ENCODE results near the gene LCN15. TPM values are rescaled to one million over a fixed set of nuclear protein-coding genes. Genes with fewer than 3 reads are reported as not detected.

Gene LCN15
- total RNA-seq, 1 experiment from 2014 or later: not detected

GRCh38 chr9:136805207-136805740 lies 41.0 kb upstream of the LCN15 start:
- H4K5ac ChIP-seq (ENCODE audit: insufficient read length, low read depth, low read length): no peak overlapping the region
- no peak overlapping the region for H4K91ac ChIP-seq (ENCODE audit: insufficient read length, low read depth, low read length)
- no peak for DNase-seq
- no peaks in the 10 kb centered on the region for H3K9me3 ChIP-seq (ENCODE audit: control insufficient read depth, low read depth, low read length)
- peaks cover 4% of the 10 kb centered on the region for H4K20me1 ChIP-seq (ENCODE audit: control insufficient read depth, insufficient read depth, insufficient read length)
- no peak overlapping the region for H3T11ph ChIP-seq (ENCODE audit: low read length)
- Mint-ChIP-seq H3K4me3 (peak overlapping the region in 1 of 2 experiments; percentile 65; a peak in 2 of 5 replicates), H3K9me3 (no peaks in the 10 kb centered on the region), H3K27me3 (ENCODE audit: low read depth) (peaks cover 20% of the 10 kb centered on the region), H3K27ac (no peak overlapping the region), H3K36me3 (ENCODE audit: insufficient read depth in 1 of 3, low read depth in 3 of 3) (peaks cover 17 to 31% (median 27%) of the 10 kb centered on the region in 3 experiments; a peak in 6 of 7 replicates), H3K4me1 (peaks cover 21 to 34% of the 10 kb centered on the region in 2 experiments)
- H2BK5ac ChIP-seq (ENCODE audit: insufficient read length, low read length): no peak overlapping the region
- no peak overlapping the region for H3K4me2 ChIP-seq (ENCODE audit: insufficient read depth, insufficient read length, low read length)
- no peak for TF ChIP-seq CTCF (conservative IDR thresholded peaks at IDR 0.05)
- H3K27me3 ChIP-seq (ENCODE audit: insufficient read depth, low read length): no peaks in the 10 kb centered on the region; the same call in 1 of the 2 replicates
- no CpG with 5 or more reads among the region's 12 CpGs for WGBS (ENCODE audit: extremely low coverage, insufficient read length, low lambda C conversion rate)
- H3K4ac ChIP-seq (ENCODE audit: low read depth, low read length): no peak overlapping the region
- peaks cover 5% of the 10 kb centered on the region for H3K79me1 ChIP-seq (ENCODE audit: insufficient read depth, low read depth, low read length, poor library complexity, severe bottlenecking)
- no peak overlapping the region for H2AK5ac ChIP-seq (ENCODE audit: insufficient read length, low read length)
- H2BK20ac ChIP-seq (ENCODE audit: low read depth, low read length, poor library complexity, severe bottlenecking): no peak overlapping the region
- no peak overlapping the region for H3K23ac ChIP-seq (ENCODE audit: insufficient read length, low read depth, low read length)
- no peaks in the 10 kb centered on the region; the same call in 1 of the 2 replicates for H3K4me1 ChIP-seq (ENCODE audit: insufficient read depth, low read length)
- peaks cover 22% of the 10 kb centered on the region for H3K23me2 ChIP-seq (ENCODE audit: insufficient read length, low read depth, low read length, poor library complexity, severe bottlenecking)
- H3K56ac ChIP-seq (ENCODE audit: insufficient read length, low read depth, low read length): no peak overlapping the region
- H4K8ac ChIP-seq (replicated peaks; ENCODE audit: insufficient read length, low read depth, low read length): no peak overlapping the region
- H3K18ac ChIP-seq (ENCODE audit: insufficient read length, low read depth, low read length): no peak overlapping the region
- H2BK15ac ChIP-seq (ENCODE audit: low read depth, low read length): no peak overlapping the region
- peaks cover 9% of the 10 kb centered on the region; the same call in 1 of the 2 replicates for H3K79me2 ChIP-seq (ENCODE audit: insufficient read depth, low read length)
- no peak overlapping the region for H3K9ac ChIP-seq (ENCODE audit: extremely low read depth, insufficient read length, low read length)
- no peak overlapping the region for H3K14ac ChIP-seq (ENCODE audit: insufficient read depth, low read length)
- no peak overlapping the region for H2BK120ac ChIP-seq (ENCODE audit: low read depth, low read length, poor library complexity, severe bottlenecking)
- H3K27ac ChIP-seq (ENCODE audit: insufficient read length, low read depth, low read length): no peak overlapping the region
- H2AFZ ChIP-seq (ENCODE audit: low read length): no peak overlapping the region
- no peak overlapping the region for H2BK12ac ChIP-seq (ENCODE audit: insufficient read length, low read depth, low read length)
